ENCODE data around the gene NUMBL. TPM values are rescaled to one million over a fixed set of nuclear protein-coding genes. Genes with fewer than 3 reads are reported as not detected.

The NUMBL gene
- total RNA-seq, 4 donors from 2014 or later = 5.5 to 16.7 (median 14.1) TPM

DNA sequence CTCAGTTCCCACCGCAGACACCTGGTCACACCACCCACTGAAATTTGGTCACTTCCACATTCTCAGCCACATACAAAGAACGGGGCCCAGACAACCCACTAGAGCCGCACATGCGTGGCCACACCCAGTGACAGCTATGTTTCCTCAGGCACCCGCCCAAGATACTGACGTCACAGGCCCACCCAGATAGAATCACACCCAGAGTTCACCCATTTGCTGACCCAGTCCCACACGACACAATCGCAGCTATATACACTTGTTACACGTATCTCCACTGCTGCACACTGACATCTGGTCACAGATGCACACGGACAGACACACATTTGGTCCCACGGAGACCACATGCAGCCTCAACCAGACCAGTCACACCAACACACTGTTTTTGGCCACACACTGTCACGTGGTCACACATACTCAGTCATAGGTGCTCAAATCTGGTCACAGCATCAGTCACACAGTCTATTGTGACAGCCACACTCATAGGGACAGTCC is 2.9 kb downstream of the NUMBL start:
- Histone ChIP-seq H3K9me3 (no peaks in the 10 kb centered on the region), H3K4me1 (peaks cover 9 to 22% of the 10 kb centered on the region in 2 donors), H3K4me3 (no peak overlapping the region), H3K27ac (peak overlapping the region; percentile 16 to 55 (median 49)), H3K27me3 (no peaks in the 10 kb centered on the region), H3K36me3 (peaks cover 0 to 14% of the 10 kb centered on the region in 2 donors)
- no peak for TF ChIP-seq POLR2A (IDR thresholded peaks at IDR 0.05)
- TF ChIP-seq, protein P1, sequence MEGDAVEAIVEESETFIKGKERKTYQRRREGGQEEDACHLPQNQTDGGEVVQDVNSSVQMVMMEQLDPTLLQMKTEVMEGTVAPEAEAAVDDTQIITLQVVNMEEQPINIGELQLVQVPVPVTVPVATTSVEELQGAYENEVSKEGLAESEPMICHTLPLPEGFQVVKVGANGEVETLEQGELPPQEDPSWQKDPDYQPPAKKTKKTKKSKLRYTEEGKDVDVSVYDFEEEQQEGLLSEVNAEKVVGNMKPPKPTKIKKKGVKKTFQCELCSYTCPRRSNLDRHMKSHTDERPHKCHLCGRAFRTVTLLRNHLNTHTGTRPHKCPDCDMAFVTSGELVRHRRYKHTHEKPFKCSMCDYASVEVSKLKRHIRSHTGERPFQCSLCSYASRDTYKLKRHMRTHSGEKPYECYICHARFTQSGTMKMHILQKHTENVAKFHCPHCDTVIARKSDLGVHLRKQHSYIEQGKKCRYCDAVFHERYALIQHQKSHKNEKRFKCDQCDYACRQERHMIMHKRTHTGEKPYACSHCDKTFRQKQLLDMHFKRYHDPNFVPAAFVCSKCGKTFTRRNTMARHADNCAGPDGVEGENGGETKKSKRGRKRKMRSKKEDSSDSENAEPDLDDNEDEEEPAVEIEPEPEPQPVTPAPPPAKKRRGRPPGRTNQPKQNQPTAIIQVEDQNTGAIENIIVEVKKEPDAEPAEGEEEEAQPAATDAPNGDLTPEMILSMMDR (IDR thresholded peaks at IDR 0.05 in 4 of 5, conservative IDR thresholded peaks at IDR 0.05 in 1 of 5) = no peak
- ATAC-seq (no peak), DNase-seq (peak; percentile 49 to 77)
- in situ Hi-C loops (cut with MboI; ENCODE audit: low sequenced_read_pairs in 4 of 4) (no loop called here), intact Hi-C loops (cut with DNase I; ENCODE audit: low total_unique reads) (no loop called here)

DNA sequence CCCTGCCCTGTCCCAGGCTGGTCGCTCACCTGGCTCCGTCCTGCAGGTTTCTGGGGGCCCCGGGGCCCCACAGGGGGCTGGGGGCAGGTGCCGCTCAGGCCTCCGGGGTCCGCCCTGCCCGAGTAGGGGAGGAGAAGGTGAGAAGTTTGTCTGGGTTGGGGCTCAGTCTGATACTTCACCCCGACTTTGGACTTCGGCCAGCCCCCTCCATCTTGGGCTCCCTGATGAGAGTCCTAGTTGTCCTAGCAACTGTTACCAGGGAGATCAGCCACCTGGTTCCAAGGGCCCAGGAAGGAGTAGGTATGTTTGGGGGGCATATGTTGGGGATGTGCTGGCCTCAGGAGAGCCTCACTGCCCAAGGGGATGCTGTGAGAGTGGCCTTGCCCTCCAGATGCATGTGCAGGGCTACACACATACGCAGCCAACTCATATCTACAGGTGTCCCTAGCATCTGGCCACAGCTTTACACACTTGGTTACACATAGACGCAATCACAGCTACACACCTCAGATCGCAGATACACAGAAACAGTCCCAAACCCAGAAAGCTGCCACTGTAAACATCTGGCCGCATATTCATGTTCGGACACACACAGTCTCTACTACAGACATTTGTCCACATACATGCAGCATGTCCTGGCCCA is 3.4 kb downstream of the NUMBL start:
- Histone ChIP-seq H3K27ac (peak overlapping the region in 3 of 4 donors; percentile 16 to 48 (median 27)), H3K4me1 (peaks cover 9 to 22% of the 10 kb centered on the region in 2 donors), H3K36me3 (peaks cover 0 to 14% of the 10 kb centered on the region in 2 donors), H3K27me3 (no peaks in the 10 kb centered on the region), H3K4me3 (no peak overlapping the region), H3K9me3 (no peaks in the 10 kb centered on the region)
- in situ Hi-C loops (cut with MboI; ENCODE audit: low sequenced_read_pairs in 4 of 4) (no loop called here), intact Hi-C loops (cut with DNase I; ENCODE audit: low total_unique reads) (no loop called here)
- TF ChIP-seq, protein P1 (IDR thresholded peaks at IDR 0.05 in 4 of 5, conservative IDR thresholded peaks at IDR 0.05 in 1 of 5) = no peak
- ATAC-seq (no peak), DNase-seq (no peak)

DNA sequence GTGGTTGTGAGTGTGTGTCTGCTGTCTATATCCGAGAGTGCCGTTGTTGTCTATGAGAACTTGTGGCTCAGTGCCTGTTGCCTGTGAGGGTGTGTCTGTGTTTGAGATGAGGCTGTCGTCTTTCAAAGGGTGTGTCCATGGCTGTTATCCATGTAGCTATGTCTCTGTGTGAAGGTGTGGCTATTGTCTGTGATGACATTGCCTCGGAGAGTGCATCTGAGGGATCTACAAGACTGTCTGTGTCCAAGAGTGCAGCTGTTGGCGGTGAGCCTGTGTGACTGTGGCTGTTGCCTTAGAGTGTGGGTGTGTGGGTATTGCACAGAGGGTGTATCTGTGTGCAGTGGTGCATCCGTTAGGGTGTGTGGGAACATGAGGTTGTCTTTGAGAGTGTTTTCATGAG is 4.9 kb downstream of the NUMBL start:
- TF ChIP-seq, protein P1 (IDR thresholded peaks at IDR 0.05 in 4 of 5, conservative IDR thresholded peaks at IDR 0.05 in 1 of 5) = no peak
- peaks cover 0 to 14% of the 10 kb centered on the region in 2 donors for H3K4me1 ChIP-seq
- H3K9me3 ChIP-seq = no peaks in the 10 kb centered on the region
- H3K36me3 ChIP-seq = peaks cover 0 to 22% of the 10 kb centered on the region in 2 donors
- in situ Hi-C loops (cut with MboI; ENCODE audit: low sequenced_read_pairs in 4 of 4) = no loop called here
- DNase-seq (no peak), ATAC-seq (no peak)
- no peaks in the 10 kb centered on the region for H3K27me3 ChIP-seq
- intact Hi-C loops (cut with DNase I; ENCODE audit: low total_unique reads) = no loop called here
- no peak overlapping the region for H3K4me3 ChIP-seq
- H3K27ac ChIP-seq = no peak overlapping the region

DNA sequence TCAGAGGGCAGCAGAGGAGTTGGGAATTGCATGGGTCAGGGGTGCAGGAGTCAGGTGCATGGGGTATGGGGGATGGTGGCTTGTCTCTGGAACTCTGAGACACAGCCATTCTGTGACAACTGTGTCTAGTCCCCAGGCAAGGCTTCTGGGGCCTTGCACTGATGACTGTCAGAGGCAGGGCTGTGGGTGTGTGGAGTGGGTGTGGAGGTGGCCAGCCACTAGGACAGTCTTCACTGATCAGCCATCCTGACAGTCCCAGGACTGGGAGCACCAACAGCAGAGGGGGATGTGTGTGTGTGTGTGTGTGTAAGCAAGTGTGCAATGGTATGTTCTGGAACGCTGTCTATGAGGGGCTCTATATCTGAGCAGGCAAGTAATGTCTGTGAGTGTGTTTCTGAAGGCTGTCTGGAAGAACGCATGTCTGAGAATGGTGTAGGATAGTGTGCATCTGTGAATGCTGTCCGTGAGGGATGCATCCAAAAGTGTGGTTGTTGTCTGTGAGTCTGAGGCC is 5.4 kb downstream of the NUMBL start:
- Histone ChIP-seq H3K27ac (no peak overlapping the region), H3K9me3 (no peaks in the 10 kb centered on the region), H3K4me3 (no peak overlapping the region), H3K27me3 (no peaks in the 10 kb centered on the region), H3K4me1 (peaks cover 0 to 13% of the 10 kb centered on the region in 2 donors), H3K36me3 (peaks cover 0 to 27% of the 10 kb centered on the region in 2 donors)
- no peak for DNase-seq
- intact Hi-C loops (cut with DNase I; ENCODE audit: low total_unique reads) = no loop called here
- no peak for ATAC-seq
- in situ Hi-C loops (cut with MboI; ENCODE audit: low sequenced_read_pairs in 4 of 4) = no loop called here
- TF ChIP-seq POLR2A (IDR thresholded peaks at IDR 0.05) = no peak
- TF ChIP-seq, protein P1 (IDR thresholded peaks at IDR 0.05 in 4 of 5, conservative IDR thresholded peaks at IDR 0.05 in 1 of 5) = no peak

All from gastrocnemius medialis (tissue), 4 donors.